ENCODE measurements around the gene ADAM19.

- TF ChIP-seq LEF1 (IDR thresholded peaks at IDR 0.05; ENCODE audit: borderline replicate concordance), result no peak
- TF ChIP-seq ZNF384 (IDR thresholded peaks at IDR 0.05), result no peak
- no peak for TF ChIP-seq SP1 (IDR thresholded peaks at IDR 0.05)
- no peak for TF ChIP-seq BHLHE40 (IDR thresholded peaks at IDR 0.05; ENCODE audit: borderline replicate concordance)
- no peak for TF ChIP-seq CTBP1 (IDR thresholded peaks at IDR 0.05; ENCODE audit: borderline replicate concordance)
Measured at GRCh38 chr5:157542282-157543000, 33.1 kb downstream of the ADAM19 start.
